ENCODE measurements around the gene MAPKBP1.

DNA sequence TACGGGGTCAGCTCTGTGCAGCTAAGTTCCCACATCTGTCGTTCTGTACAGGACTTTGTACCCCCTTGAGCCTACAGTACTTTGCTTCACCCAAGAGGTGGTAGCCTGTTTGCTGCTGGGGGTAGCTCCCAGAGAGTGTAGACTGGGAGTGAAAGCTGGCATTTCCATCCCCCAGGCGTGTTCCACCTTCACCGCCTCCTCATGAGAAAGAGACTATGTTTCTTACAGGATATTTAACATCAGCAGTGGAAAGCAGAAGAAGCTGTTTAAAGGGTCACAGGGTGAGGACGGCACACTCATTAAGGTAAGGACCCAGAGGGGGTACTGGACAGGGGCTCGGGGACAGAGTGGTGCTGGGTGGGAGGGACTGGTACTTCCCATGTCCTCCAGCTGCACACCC lies 43.5 kb downstream of the MAPKBP1 start:
- TF ChIP-seq L3MBTL2 (conservative IDR thresholded peaks at IDR 0.05) (no peak), FOXM1 (IDR thresholded peaks at IDR 0.05; ENCODE audit: borderline replicate concordance) (no peak), ZNF384 (IDR thresholded peaks at IDR 0.05) (no peak), NFRKB (IDR thresholded peaks at IDR 0.05) (no peak), BHLHE40 (IDR thresholded peaks at IDR 0.05; ENCODE audit: borderline replicate concordance) (no peak)

All from HEK293T (cell line).